Stimulated activated CD8-positive, alpha-beta memory T cell treated with anti-CD3 and anti-CD28 coated beads, Interleukin-15, amount 100 ng/mL, for 4 hours (primary cell): ENCODE measurements around the gene ANP32B.
"Not testable (repeated sequence)": the region's sequence is repeated elsewhere in the genome, so short reads cannot be mapped to it uniquely, and the experiment has no call there.

Source experiments
- DNase-seq, 2 donors: peaks; one replicate each; pipeline ENCODE4 v3.0.0-alpha.2; 2020; ENCODE audit warnings: low read depth in 2 of 2

ANP32B gene

DNA sequence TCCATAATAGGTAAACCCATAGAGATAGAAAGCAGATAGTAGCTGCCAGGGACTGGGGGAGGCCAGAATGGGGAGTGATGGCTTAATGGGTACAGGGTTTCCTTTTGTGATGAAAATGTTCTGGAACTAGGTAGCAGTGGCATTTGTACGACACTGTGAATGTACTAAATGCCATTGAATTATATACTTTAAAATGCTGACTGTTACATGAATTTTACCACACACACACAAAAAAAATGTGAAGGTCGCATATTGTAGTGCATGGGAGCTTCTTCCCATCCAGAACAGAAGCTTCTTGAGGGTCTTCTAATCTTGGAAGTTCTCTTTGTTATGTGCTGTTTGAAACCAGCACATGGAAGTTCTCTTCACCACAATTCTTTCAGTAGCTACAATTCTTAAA, 19.9 kb upstream of the ANP32B start:
- DNase-seq: no peak

DNA sequence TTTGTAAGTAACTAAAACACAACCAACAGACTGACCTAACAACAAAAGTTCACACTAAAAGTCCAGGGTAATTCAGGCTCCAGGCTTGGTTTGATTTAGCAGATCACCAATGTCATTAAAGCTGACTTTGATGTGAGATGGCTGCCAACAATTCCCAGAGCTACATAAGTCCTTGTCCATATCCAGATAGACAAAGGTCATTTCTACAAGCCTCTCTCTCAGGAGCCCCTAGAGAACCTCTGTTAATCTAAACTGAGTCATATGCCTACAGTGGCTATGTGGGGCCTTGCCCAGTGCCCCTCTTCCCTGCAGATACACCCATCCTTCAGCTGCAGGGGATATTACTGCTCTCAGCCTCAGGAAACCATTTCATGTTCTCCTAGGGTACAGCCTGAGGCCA, 18.2 kb upstream of the ANP32B start:
- DNase-seq: no peak

DNA sequence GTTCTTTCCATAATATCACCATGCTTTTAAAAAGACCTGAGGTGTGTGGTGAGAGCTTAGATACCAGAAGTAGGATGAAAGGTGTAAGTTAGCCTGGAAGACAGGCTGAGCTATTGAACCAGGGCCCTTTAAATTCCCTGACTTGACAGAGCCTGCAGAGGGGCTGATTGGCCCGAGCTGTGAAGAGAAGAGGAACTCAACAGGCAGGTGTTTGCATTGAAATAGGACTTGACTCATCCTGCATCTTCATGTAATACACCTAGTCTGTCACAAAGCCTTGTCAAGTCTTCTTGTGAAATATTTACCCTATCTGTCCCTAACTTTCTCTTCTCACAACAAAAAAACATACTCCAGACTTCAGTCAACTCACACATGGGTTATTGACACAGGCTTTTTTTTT, 16.6 kb upstream of the ANP32B start:
- no peak for DNase-seq

DNA sequence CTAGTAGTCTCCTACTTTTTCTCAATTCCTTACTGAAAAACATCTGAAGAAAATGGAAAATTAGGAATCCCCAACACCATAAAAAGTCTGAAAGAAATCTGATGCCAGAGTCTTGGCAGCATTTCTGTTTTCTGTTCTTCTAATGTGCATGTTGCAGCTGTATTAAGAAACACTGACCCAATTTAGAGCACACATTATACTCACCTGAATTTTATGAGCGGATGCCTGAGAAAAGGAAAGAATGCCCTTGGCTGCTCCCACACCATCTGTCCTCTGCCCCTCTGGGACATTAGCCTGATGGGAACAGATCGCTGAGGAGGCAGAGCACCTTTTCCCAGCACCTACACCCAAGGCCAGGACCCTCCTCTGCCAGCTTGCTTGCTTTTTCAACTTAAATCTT, 14.1 kb upstream of the ANP32B start:
- no peak for DNase-seq

DNA sequence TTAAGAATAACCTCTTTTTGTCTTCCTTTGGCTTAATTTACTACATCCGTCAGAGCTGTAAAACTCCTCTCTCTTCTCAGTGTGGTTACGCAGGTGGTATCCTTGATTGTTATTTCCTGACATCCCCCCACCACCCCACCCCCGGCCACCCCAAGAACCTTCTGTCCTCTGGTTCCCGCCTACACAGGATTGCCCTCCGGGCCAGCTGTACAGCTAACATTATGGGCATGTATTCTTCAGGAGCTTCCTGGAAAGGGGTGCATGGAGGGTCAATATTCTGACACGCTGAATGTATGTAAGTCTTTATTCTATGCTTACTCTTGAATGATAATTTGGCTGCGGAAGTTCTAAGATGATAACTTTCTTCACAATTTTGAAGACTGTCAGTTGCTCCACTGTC, 13.0 kb upstream of the ANP32B start:
- no peak for DNase-seq

DNA sequence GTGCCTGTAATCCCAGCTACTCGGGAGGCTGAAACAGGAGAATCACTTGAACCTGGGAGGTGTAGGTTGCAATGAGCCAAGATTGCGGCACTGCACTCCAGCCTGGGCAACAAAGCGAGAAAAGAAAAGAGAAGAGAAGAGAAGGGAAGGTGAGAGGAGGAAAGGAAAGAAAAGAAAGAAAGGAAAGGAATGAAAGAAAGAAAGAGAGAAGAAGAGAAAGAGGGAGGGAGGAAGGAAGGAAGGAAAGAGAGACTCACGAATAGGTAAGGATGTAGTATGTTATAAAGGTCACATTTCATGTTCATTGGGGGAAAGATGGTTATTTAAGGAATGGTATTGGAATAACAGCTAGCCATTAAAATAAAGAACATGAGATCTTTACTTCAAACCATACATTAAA, 10.4 kb upstream of the ANP32B start:
- DNase-seq: no peak

DNA sequence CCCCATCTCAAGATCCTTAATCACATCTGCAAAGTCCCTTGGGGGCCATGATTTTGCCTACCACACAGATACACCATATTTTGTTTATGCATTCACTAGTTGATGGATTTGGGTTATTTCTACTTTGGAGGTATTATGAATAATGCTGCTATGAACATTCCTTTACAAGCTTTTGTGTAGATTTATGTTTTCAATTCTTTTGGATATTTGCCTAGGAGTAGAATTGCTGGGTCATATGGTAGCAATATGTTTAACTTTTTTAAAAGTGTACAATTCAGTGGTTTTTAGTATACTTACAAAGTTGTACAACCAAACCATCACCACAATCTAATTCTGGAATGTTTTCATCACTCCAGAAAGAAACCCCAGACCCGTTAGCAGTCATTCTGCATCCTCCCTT, 7.8 kb upstream of the ANP32B start:
- no peak for DNase-seq

DNA sequence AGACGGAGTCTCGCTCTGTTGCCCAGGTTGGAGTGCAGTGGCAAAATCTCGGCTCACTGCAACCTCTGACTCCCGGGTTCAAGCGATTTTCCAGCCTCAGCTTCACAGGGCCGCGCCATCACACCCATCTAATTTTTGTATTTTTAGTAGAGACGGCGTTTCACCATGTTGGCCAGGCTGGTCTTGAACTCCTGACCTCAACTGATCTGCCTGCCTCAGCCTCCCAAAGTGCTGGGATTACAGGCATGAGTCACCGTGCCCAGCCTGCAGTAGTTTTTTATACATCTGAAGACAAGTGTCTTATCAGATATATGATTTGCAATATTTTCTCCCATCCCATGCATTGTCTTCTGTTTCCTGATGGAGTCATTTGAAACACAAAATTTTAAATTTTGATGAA, 6.5 kb upstream of the ANP32B start:
- not testable (repeated sequence) for DNase-seq

DNA sequence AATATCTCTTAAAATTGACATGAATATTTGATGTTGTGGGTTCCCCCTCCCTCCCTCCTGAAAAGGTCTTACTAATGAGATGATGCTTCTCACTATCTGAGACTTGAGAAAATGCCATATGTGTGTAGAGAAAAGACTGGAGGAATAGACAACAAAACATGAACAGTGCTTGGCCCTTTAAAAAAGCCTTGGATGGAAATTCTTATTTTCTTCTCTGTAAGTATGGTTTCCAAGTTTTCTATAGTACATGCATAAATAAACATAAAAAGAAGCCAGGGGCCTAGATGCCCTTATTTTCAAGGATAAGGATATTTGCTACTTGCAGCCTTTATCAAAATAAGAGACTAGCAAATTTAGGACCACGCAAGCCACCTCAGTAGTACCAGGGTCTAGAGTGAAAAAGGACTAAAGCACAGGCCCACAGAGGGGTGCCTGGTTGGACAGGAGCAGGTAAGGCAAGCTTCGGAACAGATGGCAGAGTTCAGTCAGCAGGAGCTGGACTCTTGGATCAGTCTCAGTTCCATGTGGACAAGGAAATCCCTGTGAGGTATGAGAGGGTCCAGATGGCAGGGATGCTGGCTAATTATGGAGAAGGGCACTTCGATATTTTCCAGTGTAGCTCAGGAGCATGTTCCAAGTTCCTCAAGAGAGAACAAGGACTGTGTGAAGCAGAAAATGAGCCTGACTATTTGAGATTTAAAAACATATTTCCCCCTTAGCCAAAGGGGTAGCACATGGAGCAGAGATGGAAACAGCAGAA, 4.6 kb upstream of the ANP32B start:
- no peak for DNase-seq

DNA sequence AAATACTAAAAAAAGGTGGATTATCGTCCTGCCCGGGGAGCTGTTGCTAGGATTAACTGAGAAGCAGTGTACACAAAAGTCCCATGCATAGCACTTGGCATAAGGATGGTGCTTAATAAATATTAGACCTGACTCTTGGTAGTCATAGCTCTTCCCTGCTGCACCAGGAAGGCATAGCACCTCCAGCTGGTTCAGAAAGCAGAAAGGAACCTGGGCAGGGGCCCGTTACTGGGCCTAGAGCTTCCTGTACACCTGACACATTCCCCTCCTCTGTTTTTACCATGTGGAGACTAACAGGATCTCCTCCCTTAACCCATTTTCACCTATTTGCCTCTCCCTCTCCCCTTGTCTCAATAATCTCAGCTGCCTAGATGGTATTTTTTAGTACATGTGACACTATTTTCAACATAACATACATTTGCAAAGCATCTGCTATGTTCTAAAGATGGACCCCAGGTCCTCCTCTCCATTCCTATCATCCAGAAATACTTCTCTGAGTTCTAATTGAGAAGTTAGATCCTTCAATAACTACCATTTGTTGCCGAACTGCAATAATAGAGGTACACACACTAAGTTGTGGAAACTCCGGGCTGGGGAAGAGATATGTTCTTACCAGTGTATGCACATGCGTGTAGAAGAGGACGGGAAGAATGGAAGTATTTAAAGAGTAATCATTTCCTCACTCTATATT, 3.2 kb upstream of the ANP32B start:
- no peak for DNase-seq

DNA sequence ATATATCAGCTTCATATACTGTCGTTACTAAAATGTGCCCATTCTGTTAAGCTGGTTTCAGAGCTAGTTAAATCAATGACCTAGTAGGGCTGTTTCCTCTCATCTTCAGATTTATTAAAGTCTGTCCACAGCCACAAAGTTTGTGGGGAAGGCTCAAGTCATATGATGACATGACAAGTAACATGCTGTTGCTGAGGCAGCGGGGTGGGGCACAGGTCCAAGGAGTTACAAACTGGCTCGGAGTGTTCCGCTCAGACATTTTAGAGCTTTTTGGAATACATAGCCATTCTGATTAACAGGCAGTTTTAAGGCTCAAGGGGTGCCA, 2.7 kb upstream of the ANP32B start:
- no peak for DNase-seq

DNA sequence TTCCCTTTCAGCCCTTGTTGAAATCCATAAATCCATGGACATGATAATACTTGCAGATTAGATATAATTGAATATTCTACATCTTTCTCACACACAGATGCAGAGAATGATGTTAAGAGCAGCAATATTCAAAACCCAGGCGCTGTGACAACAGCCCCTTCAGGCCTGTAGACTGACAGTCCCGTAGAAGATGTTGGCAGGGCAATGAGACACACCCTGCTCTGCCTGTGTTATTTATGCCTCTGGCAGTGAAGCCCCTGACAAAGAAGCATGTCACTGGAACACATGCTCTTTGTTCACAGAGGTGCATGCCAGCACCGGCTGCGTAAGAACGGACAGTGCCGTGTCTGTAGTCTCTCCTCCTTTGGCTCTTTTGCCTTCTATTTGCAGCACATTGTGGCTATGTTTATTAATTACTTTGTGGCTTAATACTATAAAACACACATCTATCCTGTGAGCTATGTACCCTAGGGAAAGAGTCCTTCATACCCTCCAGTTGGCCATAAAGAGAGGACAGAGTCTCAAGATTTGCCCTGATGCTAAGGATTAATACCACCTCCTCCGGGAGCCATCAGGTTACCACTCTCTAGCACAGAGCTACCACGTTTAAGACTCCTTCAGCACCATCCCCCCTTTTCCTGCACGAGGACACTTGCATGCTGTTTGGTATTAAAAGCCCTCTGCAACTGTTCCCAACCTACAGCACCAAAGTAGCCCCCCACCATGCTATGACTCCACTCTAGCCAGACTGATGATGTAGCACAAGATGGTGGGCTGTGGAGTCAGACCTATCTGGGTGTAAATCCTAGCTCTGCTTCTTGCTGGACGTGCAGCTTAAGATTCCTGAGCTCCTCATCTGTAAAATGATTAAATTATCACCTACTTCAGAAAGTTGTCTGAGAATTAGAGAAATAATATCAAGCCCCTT, 2.0 kb upstream of the ANP32B start:
- DNase-seq: no peak

DNA sequence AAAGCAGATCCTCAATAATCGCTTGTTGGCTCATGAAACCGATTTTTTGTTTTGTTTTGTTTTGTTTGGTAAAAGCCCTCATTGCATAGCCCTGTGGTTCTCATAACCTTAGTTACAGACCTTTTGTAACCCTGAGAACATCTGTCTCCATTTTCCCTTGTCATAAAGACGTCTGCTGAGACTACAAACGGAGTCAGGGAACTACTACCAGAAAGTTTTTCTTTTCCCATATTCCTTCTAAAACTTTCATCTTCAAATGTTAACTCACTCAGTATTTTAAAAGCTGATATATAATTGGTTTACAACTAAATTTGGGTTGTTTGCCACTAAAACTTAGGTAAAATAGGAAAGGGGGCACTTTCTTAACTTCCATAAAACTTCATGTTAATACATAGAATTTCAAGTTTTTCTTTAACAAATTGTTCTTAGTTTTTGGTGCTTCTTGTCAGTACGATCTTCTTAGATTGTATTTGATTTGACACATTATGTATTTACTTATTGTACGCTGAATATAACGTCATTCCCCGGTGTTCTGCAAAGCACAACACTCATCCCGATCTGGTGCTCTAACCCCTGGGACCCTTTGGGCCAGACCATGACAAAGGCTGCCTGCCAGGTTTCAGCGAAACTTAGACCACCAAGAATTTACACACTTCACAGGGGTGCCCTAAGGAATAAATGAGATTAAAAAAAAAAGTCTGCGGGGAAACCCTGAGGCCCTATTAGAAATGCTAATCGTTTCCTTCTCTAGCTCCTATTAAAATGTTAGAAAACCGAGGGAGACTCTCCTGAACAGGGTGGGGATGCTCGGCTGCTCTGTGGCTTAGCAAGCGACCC, 1.1 kb upstream of the ANP32B start:
- DNase-seq: no peak

DNA sequence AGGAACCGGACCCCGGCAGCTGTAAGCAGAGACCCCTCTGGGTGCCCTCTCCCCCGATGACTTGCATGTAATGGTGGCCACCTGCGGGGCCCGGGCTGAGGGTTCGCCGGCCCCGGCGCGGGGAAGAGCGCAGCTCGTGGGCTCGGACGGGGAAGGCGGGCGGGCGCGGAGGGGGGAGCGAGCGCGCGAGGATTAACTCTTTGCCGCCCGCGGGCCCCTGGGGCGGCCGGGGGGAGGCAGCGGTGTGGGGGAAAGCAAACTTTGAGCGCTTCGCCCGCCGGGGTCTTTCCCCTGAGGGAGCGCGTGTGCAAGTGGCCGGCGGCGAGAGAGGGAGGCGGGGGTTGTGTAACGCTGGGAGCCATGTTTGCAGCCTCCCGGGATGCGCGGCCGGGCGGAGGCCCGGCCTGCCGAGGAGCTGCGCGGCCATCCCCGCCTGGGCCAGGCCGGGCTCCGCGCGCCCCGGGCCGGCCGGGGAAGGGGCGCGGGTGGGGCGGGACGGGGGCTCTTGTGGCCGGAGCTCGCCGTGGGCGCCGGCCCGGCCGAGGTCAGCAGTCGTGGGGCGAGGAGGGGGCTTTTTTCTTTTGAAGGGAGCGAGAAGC, 547 bp downstream of the ANP32B start:
- DNase-seq: peak; percentile 39 to 46

DNA sequence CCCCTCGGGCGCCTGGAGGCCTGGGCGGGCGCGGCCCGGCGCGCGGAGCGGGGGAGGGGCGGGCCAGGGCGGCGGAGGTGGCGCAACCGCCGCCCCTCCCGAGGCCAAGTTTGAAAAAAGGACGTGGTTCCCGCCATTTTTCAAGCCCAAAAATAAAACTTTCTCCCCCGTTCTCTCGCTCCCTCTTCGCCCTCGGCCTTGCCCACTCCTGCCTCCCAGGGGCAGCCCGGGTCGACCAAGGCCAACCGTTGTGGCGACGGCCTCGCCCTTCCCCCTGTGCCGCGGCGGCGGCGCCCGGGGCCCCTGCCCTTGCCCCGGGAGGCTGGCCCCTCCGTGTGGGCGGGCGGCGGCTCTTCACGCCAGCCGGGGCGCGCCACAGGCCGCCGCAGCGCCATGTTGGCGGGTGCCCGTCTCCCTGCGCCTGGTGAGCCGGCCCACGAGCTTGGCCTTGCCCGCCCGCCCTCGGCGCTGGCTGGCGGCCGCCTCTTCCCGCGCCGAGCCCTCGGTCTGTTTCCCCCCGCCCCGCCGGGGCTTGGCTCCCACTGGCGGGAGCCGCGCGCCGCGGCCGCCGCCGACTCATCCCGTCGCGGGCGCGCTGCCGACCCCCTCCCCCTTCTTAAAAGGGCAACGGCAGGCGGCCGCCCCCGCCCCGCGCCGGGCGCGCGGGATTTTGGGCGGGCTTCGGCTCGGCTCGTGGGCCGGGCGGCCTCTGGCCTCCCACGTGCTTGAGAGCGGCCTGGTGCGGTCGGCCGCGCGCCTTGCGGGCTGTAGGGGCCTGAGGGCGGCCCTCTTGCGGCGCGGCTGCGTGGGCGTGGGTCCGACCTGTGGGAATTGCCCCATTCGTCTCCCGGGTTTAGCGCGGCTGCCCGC, 1.3 kb downstream of the ANP32B start:
- DNase-seq: peak; percentile 62 to 74

DNA sequence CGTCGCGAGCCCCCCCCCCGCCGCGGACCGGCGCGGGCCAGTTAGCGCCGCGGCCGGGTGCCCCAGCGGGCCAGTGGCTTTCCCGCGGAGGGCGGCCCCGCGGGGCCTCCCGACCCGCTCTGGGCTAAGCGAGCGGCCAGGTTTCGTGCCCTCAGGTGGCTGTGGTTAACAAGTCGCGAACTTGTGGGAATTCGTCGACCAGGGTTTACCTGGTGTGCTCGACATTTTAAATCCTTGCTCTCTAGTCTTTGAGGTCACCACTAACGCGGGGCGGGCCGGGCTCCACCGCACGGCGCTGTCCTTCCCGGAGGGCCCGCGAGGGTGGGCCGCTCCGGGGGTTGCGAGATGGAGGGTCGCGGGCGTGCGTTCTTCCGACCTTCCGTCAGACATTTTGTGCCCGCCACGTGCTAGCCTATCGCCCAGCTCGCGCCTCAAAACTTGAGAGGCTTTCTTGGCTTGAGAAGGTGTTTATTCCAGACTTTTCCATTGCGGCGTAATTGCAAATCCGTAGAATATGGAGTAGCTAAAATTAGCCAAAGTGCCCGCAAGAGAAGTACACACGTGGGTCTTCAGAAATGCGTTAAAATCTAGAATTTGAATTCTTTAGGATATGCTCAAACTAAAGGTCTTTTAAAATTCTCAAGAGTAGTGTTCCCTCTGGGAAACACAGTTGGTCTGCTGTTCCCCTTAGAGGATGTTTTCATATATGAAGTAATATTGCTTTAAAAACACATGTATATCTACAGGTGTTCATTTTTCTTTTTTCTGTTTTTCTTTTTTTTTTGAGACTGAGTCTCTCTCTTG, 2.1 kb downstream of the ANP32B start:
- peak; percentile 19 to 36 for DNase-seq

DNA sequence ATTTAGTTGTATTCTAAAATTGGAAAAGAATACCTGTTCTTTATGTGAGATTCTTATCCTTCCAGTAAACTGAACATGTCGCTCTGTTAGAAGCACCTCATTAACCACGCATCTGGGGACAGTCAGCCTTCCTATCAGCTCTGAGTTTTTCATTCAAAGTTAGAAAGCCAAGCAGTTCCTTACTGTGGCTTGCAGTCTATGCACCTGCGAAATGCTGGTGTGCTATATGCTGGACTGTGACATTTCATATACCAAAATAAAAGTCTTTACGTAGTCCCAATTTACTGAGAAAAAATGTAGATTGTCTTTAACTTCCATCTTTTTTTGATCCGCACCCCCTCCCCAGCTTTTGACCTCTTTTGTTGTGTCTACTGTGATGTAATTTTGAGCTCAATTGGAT, 4.3 kb downstream of the ANP32B start:
- no peak for DNase-seq

DNA sequence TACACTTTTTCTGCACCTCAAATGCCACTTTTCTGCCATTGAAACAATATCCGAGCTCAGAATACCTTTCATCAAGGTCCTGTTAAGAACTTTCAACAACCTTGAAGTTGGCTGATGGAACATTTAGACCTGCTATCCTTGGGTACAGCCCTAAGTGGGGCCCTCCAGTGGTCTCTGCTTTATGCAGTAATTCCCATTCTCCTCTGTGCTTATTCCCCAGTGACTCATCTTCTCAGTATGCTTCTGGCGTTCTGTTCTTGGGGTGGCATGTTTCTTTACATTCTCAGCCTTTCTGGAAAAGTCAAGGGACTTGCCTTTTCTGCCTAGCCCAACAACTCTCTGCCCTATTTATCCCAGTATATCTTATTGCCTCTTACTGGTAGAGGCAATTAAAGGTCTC, 7.1 kb downstream of the ANP32B start:
- no peak for DNase-seq

DNA sequence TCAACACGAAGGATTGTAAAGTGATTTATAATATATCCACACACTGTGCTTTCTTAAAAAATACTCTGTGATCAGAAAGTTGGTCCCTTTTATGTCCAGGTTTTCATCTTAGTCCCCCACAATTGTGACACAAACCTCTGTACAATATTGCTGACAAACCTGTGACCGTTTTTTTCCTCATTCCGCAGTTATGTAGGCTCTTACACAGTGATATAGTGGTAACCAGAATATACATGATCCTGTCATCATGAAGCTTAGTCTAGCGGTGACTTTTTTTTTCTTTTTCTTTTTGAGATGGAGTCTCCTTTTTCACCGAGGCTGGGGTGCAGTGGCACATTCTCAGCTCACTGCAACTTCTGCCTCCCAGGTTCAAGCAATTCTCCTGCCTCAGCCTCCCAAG, 8.7 kb downstream of the ANP32B start:
- DNase-seq: no peak

DNA sequence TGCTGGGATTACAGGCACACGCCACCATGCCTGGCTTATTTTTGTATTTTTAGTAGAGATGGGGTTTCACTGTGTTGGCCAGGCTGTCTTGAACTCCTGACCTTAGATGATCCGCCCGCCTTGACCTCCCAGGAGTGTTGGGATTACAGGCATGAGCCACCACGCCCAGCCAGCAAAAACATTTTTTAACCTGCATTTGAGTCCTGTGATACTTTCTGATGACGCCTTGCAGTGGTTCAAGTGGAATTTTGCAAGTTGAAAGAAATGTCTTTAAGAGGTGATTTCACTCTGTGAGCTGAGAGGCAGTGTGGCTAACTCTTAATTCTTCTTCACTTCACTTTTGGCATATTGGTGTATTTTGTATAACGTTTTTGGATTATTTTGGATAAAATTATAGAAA, 9.1 kb downstream of the ANP32B start:
- DNase-seq: no peak
